Measurements from ENCODE around the gene CD58.

Gene CD58

DNA sequence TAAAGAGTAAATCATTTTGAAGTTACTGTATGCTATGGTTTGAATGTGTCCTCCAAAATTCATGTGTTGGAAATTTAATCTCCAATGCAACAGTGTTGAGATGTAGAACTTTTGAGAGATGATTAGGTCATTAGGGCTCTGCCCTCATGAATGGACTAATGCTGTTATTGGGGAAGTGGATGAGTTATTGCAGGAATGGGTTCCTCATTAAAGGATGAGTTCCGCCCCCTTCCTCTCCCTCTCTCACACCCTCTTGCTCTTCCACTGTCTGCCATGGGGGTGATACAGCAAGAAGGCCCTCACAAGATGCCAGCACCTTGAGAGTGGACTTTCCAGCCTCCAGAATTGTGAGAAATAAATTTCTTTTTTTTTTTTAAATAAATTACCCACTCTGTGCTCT, 100.2 kb downstream of the CD58 start:
- ATAC-seq (ENCODE audit: low read depth), result no peak
- H3K9me3 ChIP-seq (ENCODE audit: severe bottlenecking), result no peaks in the 10 kb centered on the region
- no peak for DNase-seq (ENCODE audit: low spot score)
- H3K4me1 ChIP-seq (ENCODE audit: insufficient read depth, poor library complexity, severe bottlenecking), result no peaks in the 10 kb centered on the region
- no peak overlapping the region for H3K4me3 ChIP-seq (ENCODE audit: severe bottlenecking)
- no peak overlapping the region for H3K27ac ChIP-seq (ENCODE audit: poor library complexity, severe bottlenecking)
- no peaks in the 10 kb centered on the region for H3K27me3 ChIP-seq (ENCODE audit: insufficient read depth, poor library complexity, severe bottlenecking)
- H3K36me3 ChIP-seq (ENCODE audit: low read depth), result no peaks in the 10 kb centered on the region
- no peak for TF ChIP-seq CTCF (IDR thresholded peaks at IDR 0.05; ENCODE audit: poor library complexity, severe bottlenecking)

GRCh38 chr1:116466810-116467557, 103.8 kb downstream of the CD58 start:
- DNase-seq (ENCODE audit: low spot score), result no peak
- no peaks in the 10 kb centered on the region for H3K4me1 ChIP-seq (ENCODE audit: insufficient read depth, poor library complexity, severe bottlenecking)
- no peaks in the 10 kb centered on the region for H3K36me3 ChIP-seq (ENCODE audit: low read depth)
- no peaks in the 10 kb centered on the region for H3K9me3 ChIP-seq (ENCODE audit: severe bottlenecking)
- ATAC-seq (ENCODE audit: low read depth), result peak; percentile 57; the same call in 1 of the 3 replicates
- TF ChIP-seq CTCF (IDR thresholded peaks at IDR 0.05; ENCODE audit: poor library complexity, severe bottlenecking), result no peak
- no peak overlapping the region for H3K4me3 ChIP-seq (ENCODE audit: severe bottlenecking)
- no peak overlapping the region for H3K27ac ChIP-seq (ENCODE audit: poor library complexity, severe bottlenecking)
- no peaks in the 10 kb centered on the region for H3K27me3 ChIP-seq (ENCODE audit: insufficient read depth, poor library complexity, severe bottlenecking)

DNA sequence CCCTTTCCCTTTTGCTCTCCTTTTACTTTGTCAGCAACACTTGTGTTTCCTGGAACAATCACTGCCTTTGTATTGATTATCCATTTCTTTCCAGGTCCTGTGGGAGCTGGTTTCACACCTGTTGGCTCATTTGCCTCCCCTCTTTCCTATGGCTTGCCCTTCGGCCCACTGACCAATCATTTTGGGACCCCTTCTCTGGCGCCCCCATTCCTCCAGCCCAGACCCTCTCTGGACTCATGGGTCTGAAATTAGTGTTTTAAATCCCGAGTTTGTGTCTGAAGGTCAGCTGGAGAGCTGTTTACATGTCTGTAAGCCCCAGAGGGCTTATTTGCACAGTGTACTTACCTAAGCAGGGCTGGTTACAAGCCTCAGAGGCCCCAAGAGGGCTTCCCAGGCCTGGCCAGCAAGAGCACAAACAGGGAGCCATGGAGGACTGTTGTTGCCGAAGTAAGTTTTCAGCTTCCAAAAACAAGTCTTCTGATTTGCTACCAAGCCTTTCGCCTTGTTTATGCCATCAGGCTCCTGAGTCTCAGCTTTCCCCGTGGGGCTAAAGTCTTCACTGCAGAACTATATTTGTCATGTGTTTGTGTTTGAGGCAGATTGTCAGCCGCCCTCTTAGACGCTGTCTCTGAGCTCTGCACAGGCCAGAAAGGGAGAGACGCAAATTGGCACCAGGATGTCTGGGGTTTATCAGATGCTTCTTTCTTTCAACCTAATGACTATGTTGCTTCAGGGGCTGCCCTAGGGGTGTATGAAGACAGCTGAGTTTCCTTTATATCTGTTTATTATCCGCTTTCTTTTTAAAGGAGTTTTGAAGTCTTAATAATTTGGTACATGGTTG, 104.8 kb downstream of the CD58 start:
- Histone ChIP-seq H3K27me3 (ENCODE audit: insufficient read depth, poor library complexity, severe bottlenecking) (no peaks in the 10 kb centered on the region), H3K4me3 (ENCODE audit: severe bottlenecking) (no peak overlapping the region), H3K27ac (ENCODE audit: poor library complexity, severe bottlenecking) (no peak overlapping the region), H3K36me3 (ENCODE audit: low read depth) (no peaks in the 10 kb centered on the region), H3K4me1 (ENCODE audit: insufficient read depth, poor library complexity, severe bottlenecking) (no peaks in the 10 kb centered on the region), H3K9me3 (ENCODE audit: severe bottlenecking) (no peaks in the 10 kb centered on the region)
- no peak for DNase-seq (ENCODE audit: low spot score)
- TF ChIP-seq CTCF (IDR thresholded peaks at IDR 0.05; ENCODE audit: poor library complexity, severe bottlenecking), result no peak
- ATAC-seq (ENCODE audit: low read depth), result no peak

GRCh38 chr1:116465477-116465844, 105.4 kb downstream of the CD58 start:
- Histone ChIP-seq H3K4me1 (ENCODE audit: insufficient read depth, poor library complexity, severe bottlenecking) (no peaks in the 10 kb centered on the region), H3K27me3 (ENCODE audit: insufficient read depth, poor library complexity, severe bottlenecking) (no peaks in the 10 kb centered on the region)

More at GRCh38 chr1:116465477-116465844, 105.4 kb downstream of the CD58 start:
- Histone ChIP-seq H3K36me3 (ENCODE audit: low read depth) (no peaks in the 10 kb centered on the region), H3K4me3 (ENCODE audit: severe bottlenecking) (no peak overlapping the region), H3K27ac (ENCODE audit: poor library complexity, severe bottlenecking) (no peak overlapping the region), H3K9me3 (ENCODE audit: severe bottlenecking) (no peaks in the 10 kb centered on the region)
- TF ChIP-seq CTCF (IDR thresholded peaks at IDR 0.05; ENCODE audit: poor library complexity, severe bottlenecking), result no peak
- DNase-seq (ENCODE audit: low spot score) (no peak), ATAC-seq (ENCODE audit: low read depth) (no peak)

Data from RWPE2 (cell line).